Measurements from ENCODE around the gene SORBS1. TPM values are rescaled to one million over a fixed set of nuclear protein-coding genes. Genes with fewer than 3 reads are reported as not detected.
A peak's percentile ranks its signal among the peaks of the same experiment; 100 is the strongest.

Gene SORBS1
- total RNA-seq, 2 donors from 2014 or later: 16.7 to 17.9 TPM

GRCh38 chr10:95278061-95278988, 282.8 kb downstream of the SORBS1 start:
- H3K9ac ChIP-seq (ENCODE audit: extremely low read depth, low read length, poor library complexity, severe bottlenecking): no peak overlapping the region
- H3K4me1 ChIP-seq (ENCODE audit: control insufficient read depth, insufficient read depth, low read length): peaks cover 23% of the 10 kb centered on the region
- 82 to 86% methylated on average over 6 of the region's 6 CpGs for WGBS, 2 experiments (ENCODE audit: insufficient coverage in 1 of 2, insufficient read length in 1 of 2)
- Mint-ChIP-seq H3K9me3 (peaks cover 4% of the 10 kb centered on the region), H3K27ac (peak overlapping the region; percentile 53), H3K4me3 (no peak overlapping the region), H3K27me3 (ENCODE audit: insufficient read depth) (no peaks in the 10 kb centered on the region), H3K36me3 (ENCODE audit: low read depth) (peaks cover 13% of the 10 kb centered on the region), H3K4me1 (peaks cover 58% of the 10 kb centered on the region)
- H3K36me3 ChIP-seq (ENCODE audit: control insufficient read depth, insufficient read depth, low read length): peaks cover 70% of the 10 kb centered on the region
- no peaks in the 10 kb centered on the region for H3K27me3 ChIP-seq (ENCODE audit: control insufficient read depth, insufficient read depth, low read length, poor library complexity, severe bottlenecking)
- peaks cover 7% of the 10 kb centered on the region for H3K9me3 ChIP-seq (ENCODE audit: control insufficient read depth, low read length)
- peak; percentile 54 for DNase-seq
- H3K27ac ChIP-seq (ENCODE audit: low read depth, low read length): no peak overlapping the region
- no peak for TF ChIP-seq CTCF (conservative IDR thresholded peaks at IDR 0.05)
- H3K4me3 ChIP-seq (ENCODE audit: low read length): no peak overlapping the region

GRCh38 chr10:95277614-95278013, 283.6 kb downstream of the SORBS1 start:
- no peak overlapping the region for H3K4me3 Mint-ChIP-seq
- Histone ChIP-seq H3K4me1 (ENCODE audit: control insufficient read depth, insufficient read depth, low read length) (peaks cover 28% of the 10 kb centered on the region), H3K4me3 (ENCODE audit: low read length) (no peak overlapping the region), H3K9ac (ENCODE audit: extremely low read depth, low read length, poor library complexity, severe bottlenecking) (no peak overlapping the region), H3K36me3 (ENCODE audit: control insufficient read depth, insufficient read depth, low read length) (peaks cover 72% of the 10 kb centered on the region), H3K27ac (ENCODE audit: low read depth, low read length) (no peak overlapping the region), H3K9me3 (ENCODE audit: control insufficient read depth, low read length) (peaks cover 7% of the 10 kb centered on the region), H3K27me3 (ENCODE audit: control insufficient read depth, insufficient read depth, low read length, poor library complexity, severe bottlenecking) (no peaks in the 10 kb centered on the region)
- 78 to 81% methylated on average over 3 of the region's 3 CpGs for WGBS, 2 experiments (ENCODE audit: insufficient coverage in 1 of 2, insufficient read length in 1 of 2)
- H3K36me3 Mint-ChIP-seq (ENCODE audit: low read depth): peaks cover 14% of the 10 kb centered on the region
- no peaks in the 10 kb centered on the region for H3K27me3 Mint-ChIP-seq (ENCODE audit: insufficient read depth)
- no peak for TF ChIP-seq CTCF (conservative IDR thresholded peaks at IDR 0.05)
- peaks cover 4% of the 10 kb centered on the region for H3K9me3 Mint-ChIP-seq
- peaks cover 65% of the 10 kb centered on the region for H3K4me1 Mint-ChIP-seq
- no peak overlapping the region for H3K27ac Mint-ChIP-seq
- no peak for DNase-seq

GRCh38 chr10:95277201-95277570, 284.0 kb downstream of the SORBS1 start:
- no peak overlapping the region for H3K27ac ChIP-seq (ENCODE audit: low read depth, low read length)
- 88% methylated on average over 1 of the region's 1 CpG; no CpG with 5 or more reads in 1 of the 2 experiments for WGBS, 2 experiments (ENCODE audit: insufficient coverage in 1 of 2, insufficient read length in 1 of 2)

More at GRCh38 chr10:95277201-95277570, 284.0 kb downstream of the SORBS1 start:
- Histone ChIP-seq H3K27me3 (ENCODE audit: control insufficient read depth, insufficient read depth, low read length, poor library complexity, severe bottlenecking) (no peaks in the 10 kb centered on the region), H3K4me1 (ENCODE audit: control insufficient read depth, insufficient read depth, low read length) (peaks cover 26% of the 10 kb centered on the region), H3K4me3 (ENCODE audit: low read length) (no peak overlapping the region), H3K9me3 (ENCODE audit: control insufficient read depth, low read length) (peaks cover 7% of the 10 kb centered on the region), H3K9ac (ENCODE audit: extremely low read depth, low read length, poor library complexity, severe bottlenecking) (no peak overlapping the region), H3K36me3 (ENCODE audit: control insufficient read depth, insufficient read depth, low read length) (peaks cover 69% of the 10 kb centered on the region)
- Mint-ChIP-seq H3K4me1 (peaks cover 62% of the 10 kb centered on the region), H3K9me3 (peaks cover 4% of the 10 kb centered on the region), H3K4me3 (no peak overlapping the region), H3K27ac (no peak overlapping the region), H3K27me3 (ENCODE audit: insufficient read depth) (no peaks in the 10 kb centered on the region), H3K36me3 (ENCODE audit: low read depth) (peaks cover 14% of the 10 kb centered on the region)
- no peak for TF ChIP-seq CTCF (conservative IDR thresholded peaks at IDR 0.05)
- no peak for DNase-seq

Data from endodermal cell (in vitro differentiated cells).